Stimulated activated CD8-positive, alpha-beta memory T cell treated with anti-CD3 and anti-CD28 coated beads, Interleukin-4, amount 100 ng/mL, for 4 hours (primary cell): ENCODE measurements around the gene GTPBP8.

Experiments used
- DNase-seq, 2 donors: peaks; one replicate each; pipeline ENCODE4 v3.0.0-alpha.2; 2020; ENCODE audit warnings: low read depth in 2 of 2, low spot score in 1 of 2

GTPBP8 gene

GRCh38 chr3:112990672-112991602 lies at the start of gene GTPBP8:
Gene GTPBP8, plus strand, starts transcription at chr3:112990984. Its CDS starts 16 bp downstream, at chr3:112991000.
- DNase-seq, result peak; percentile 52 to 68

DNA sequence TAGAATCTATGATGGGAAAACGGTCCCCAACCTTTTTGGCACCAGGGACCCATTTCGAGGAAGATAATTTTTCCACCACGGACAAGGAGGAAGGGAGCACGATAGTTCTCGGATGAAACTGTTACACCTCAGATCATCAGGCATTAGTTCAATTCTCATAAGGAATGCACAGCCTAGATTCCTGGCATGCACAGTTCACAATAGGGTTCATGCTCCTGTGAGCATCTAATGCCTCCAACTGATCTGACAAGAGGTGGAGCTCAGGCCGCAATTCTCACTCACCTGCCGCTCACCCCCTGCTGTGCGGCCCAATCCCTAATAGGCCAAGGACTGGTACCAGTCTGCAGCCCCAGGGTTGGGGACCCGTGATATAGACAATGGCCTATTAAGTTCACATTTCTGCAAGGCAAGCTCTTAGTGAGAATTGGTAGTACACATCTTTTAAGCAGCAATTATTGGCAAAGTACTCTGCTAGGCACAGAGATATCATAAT lies 42.4 kb upstream of the GTPBP8 start:
- DNase-seq, result no peak

DNA sequence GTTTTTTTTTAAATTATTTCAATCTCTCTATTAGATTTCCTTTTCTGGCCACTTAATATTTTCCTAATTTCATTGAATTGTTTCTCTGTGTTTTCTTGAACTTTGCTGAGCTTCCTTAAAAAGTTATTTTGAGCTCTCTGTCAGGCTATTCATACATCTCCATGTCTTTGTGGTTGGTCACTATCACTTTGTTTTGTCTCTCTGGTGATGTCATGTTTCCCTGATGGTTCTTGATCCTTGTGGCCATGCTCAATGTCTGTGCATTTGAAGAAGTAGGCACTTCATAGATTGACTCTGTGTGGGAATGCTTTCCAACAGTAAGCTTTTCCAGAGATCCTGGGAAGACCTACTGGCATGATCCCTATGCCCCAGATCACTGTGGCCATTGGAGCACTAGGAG lies 34.4 kb upstream of the GTPBP8 start:
- DNase-seq, result no peak

DNA sequence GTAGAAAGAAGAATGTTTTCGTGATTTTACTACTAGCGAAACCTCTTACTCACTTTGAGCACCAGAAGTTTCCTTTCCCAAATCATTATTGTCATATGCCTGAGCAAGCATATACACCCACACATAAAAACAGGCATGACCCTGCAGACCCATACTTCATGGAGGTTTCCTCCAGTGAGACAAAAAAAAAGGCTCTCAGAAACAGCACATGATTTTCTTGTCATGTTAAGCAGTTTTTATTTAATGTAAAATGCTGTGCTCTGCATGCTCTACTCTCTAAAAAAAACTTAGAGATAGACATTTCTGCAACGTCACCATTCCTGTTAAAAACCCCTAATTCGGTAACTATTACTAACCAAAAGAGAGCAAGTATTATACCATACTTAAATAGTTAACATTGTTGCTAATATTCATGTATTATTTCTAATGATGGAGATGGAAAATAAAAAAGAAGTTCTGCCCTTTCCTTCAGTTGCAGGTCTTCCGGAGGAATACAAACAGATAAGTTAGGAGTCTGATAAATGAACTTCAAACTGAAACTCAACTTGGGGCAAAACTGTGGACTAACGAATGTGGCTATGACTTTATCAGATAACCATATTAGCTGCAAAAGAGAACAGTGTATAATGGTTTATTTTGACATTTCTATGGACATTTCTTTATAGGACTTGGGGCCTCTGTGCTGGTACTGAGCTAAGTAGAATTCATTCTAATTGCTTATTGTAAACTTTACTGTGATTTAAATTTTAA lies 31.8 kb upstream of the GTPBP8 start:
- no peak for DNase-seq

GRCh38 chr3:112963683-112964082 lies 27.1 kb upstream of the GTPBP8 start:
- no peak for DNase-seq

DNA sequence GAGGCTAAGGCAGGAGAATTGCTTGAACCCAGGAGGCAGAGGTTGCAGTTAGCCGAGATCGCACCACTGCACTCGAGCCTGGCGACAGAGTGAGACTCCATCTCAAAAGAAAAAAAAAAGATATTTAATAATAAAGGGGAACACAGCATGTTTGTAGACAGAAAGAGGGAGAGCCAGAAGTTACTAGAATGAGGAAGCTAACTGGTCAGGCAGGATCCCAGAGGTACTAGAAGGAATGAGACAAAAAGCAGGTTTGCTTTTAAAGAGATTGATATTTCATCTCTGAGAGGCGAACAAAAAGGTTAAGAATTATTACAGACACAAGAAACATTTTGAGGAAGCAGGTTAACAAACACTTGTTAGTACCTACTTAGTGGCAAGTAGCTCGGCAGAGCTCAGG lies 25.1 kb upstream of the GTPBP8 start:
- DNase-seq, result no peak

- DNase-seq, result no peak
Observed at GRCh38 chr3:112966633-112967032, 24.2 kb upstream of the GTPBP8 start.

DNA sequence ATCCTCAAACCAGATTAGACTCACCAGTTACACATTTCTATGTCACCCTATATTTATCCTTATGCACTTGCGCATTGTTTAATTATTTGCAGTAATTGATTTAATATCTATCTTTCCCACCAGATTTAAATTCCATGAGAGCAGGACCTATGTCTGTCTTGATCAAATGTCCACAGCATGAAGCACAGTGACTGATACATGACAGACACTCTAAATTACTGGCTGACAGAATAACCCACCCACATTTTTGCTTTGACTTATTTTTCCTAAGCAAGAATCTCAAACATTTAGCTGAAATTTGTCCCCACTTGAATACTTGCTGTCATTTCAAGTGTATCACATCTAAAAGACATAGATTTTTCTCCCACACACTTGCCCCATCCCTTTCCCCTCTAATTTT lies 23.4 kb upstream of the GTPBP8 start:
- DNase-seq, result no peak

DNA sequence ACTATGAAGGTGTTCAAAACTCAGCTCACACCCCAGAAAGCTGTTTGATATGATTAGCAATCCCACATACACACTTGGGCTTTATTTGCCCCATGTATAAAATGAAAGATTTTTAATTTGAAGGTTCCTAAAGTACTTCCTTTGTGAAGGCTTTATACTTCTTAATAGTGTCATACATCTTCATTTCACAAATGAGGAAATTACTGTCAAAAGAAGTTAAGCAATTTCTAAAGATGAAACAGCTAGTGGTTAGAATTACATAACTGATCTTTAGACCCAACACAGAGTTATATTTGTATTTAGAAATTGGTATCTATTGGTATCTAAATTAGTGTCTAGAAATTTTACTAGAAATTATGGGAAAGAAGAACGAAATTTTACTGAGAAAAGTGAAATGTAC lies 23.0 kb upstream of the GTPBP8 start:
- DNase-seq, result no peak

DNA sequence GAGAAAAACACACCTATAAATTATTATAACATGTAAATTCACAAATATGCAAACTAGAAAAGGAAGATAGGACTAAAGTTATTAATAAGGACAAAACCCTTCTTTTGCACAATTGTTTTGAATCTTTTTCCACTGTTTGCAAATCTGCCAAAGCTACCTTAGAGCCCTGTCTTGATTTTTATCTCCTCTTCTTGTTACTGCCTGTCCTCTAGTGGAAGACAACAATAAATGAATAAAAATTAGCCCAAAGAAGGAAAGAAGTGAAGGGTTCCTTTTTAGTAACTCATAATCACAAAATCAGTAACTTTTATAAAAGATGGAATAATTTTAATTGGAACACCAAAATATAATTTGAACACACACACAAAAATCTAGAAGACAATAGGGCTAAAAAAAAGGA lies 18.6 kb upstream of the GTPBP8 start:
- DNase-seq, result no peak

GRCh38 chr3:112973325-112974177 lies 17.2 kb upstream of the GTPBP8 start:
- peak in 1 of 2 donors; percentile 36 for DNase-seq

GRCh38 chr3:112974178-112974517 lies 16.6 kb upstream of the GTPBP8 start:
- DNase-seq, result no peak

DNA sequence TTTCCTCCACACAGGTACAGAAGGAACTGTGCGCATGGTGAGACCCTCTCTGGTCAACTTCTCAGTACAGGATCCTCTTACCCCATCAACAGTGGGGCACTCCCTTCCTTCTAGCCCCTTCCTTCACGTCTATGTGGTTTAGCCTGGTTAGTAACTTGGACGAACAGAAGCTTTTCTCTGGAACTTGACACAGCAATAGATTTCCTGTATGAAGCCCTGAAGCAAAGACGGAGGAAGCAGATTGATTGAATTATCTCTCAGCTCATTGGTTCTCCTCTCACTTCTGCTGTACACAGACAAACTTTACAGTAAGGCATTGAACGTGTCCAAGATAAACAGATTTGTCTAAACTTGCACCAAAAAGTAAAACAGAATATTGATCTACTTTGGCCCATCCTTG lies 15.9 kb upstream of the GTPBP8 start, which contains the start of gene CD200R1:
Gene CD200R1, minus strand, starts transcription at position 210 of the 400 bp plus-strand sequence. CDS start 246 bp downstream, outside the sequence.
- no peak for DNase-seq

GRCh38 chr3:112976001-112976400 lies 14.8 kb upstream of the GTPBP8 start:
- no peak for DNase-seq

DNA sequence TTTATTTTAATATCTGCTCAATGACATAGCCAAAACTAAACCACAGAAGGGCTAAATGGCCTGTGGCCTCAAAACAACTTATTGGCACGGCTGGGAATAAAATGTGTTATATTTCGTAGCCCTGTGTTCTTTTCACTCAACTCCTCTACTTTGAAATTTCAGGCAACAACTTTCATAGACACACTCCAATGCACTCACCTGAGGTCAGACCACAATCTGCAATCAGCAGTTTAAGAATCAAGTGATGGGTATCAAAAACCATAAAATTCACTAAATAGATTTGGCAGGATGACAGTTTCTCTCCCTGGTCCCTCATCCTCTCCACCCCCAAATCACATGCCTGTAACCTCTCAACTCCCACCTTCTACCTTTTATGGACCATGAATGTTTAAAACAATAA lies 13.8 kb upstream of the GTPBP8 start:
- DNase-seq, result no peak

GRCh38 chr3:112979244-112979832 lies 11.4 kb upstream of the GTPBP8 start:
- DNase-seq, result no peak

DNA sequence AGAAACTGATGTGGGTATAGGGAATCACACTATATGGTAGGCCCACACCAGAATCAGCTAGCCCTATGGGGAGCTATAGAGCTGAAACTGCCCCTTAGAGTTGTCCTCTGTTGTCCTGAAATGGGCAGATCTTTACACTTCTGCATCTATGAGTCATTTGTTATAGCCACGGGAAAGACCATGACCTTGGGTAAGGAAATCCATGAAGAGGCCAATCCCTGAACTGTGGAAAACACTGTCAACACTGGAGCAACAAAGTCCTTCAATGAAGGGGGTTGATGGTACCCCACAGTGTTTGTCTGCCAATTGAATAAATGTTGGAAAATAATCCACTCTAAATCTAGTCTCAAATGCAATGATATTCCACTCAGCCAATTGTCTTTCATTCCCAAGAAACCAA lies 10.7 kb upstream of the GTPBP8 start:
- DNase-seq, result no peak

GRCh38 chr3:112982710-112983109 lies 8.1 kb upstream of the GTPBP8 start:
- no peak for DNase-seq

DNA sequence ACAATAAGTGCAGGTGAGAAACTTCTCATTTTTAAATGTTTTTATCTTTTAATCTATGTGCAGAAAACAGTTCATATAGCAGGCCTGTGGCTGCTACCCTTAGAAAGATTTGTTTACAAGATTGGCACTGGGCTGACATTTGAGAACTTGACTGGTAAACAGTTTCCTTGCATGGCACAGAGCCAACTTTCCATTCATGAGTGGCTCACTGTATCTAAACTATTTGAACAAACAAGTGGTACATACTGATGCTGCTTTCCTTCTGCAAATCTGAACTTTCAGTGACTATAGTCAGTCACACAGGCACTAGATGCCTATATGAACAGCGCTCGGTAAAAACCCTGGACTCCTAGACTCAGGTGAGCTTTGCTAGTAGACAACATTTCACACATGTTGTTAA lies 6.3 kb upstream of the GTPBP8 start:
- DNase-seq, result no peak

DNA sequence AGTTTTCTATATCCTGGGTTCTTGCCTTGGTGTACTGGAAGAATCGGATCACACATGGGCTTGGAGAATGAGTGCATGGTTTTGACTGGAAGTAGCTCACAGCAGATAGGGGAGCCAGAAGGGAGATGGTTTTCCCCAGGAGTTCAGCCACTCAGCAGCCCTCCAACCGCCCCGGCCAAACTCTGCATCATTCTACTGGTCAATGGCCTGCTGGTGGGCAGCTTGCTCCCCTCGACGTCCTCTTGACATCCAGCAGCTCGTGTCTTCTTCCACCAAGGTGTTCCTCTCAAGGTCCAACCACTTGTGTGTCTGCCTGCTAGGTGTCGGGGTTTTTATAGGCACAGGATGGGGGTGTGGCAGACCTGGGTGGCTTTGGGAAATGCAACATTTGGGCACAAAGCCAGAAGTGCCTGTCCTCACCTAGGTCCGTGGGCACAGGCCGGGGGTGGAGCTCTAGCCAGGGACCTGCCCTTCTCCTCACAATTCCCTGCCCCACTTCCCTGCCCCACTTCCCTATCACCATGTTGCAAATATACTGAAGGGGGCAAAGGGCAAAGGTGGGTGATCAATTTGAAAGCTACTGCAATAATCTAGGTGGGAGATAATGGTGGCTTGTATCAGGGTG lies 3.0 kb upstream of the GTPBP8 start:
- no peak for DNase-seq
